IPS DF 19.7 (cell line): ENCODE measurements around the gene GFRA4.

Experiments
- DNase-seq: peaks from one replicate; pipeline ENCODE4 v3.0.0-alpha.2; 2013; ENCODE audit warnings: low read depth, low spot score

Gene GFRA4

DNA sequence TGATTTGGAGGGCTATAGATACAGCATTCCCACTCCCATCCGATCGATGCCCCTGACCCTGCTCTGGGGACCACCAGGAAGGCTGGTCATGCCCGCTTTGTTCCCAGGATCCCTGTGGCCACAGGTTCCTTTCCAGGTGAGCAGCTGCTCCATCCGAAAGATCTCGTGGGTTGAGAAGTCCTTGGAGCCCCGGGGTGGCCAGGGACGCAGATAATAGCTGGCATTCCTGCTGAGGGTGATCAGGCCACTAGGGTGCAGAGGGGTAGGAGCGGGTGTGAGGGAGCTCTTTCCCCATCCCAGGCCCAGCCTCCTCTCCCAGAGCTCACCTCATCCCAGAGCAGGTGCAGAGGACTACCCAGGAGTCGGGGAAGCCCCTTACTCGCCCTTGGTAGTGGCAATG is 11.2 kb upstream of the GFRA4 start:
- no peak for DNase-seq

DNA sequence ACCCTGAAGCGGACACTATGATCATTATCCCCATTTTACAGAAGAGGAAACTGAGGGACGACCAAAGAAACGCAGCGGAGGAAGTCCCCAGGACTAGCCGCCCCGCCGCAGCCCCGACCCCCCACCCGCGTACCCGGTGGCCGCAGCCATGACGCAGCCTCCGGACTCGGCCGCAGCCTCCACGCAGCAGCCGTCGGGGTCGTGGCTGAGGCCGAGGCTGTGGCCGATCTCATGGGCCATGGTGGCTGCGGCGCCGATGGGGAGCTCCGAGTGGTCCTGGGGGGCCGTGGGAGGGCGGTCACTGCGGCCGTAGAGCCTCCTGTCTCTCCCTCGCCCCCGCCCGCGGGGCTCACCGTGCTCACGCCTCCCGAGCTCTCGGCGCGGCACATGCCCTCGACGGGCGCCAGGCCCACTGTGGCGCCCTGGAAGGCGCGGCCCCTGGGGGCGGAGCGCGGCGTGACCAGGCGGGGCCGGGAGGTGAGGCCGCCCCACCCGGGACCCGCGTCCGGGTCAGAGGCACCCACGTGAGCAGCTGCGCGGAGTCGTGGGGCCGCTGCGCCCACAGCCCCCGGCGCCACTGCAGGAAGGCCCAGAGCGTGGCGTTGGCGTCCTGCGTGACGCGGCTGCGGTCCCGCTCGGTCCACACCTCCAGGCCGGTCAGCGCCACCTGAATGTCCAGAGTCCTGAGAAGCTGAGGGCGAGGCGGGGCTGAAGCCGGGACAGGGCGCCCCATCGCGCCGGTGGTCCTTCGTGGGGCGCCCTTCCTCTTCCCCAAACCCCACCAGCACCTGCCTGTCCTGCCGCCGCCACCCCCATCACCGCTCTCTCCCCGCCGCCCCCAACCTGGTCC is 10.2 kb upstream of the GFRA4 start:
- no peak for DNase-seq

DNA sequence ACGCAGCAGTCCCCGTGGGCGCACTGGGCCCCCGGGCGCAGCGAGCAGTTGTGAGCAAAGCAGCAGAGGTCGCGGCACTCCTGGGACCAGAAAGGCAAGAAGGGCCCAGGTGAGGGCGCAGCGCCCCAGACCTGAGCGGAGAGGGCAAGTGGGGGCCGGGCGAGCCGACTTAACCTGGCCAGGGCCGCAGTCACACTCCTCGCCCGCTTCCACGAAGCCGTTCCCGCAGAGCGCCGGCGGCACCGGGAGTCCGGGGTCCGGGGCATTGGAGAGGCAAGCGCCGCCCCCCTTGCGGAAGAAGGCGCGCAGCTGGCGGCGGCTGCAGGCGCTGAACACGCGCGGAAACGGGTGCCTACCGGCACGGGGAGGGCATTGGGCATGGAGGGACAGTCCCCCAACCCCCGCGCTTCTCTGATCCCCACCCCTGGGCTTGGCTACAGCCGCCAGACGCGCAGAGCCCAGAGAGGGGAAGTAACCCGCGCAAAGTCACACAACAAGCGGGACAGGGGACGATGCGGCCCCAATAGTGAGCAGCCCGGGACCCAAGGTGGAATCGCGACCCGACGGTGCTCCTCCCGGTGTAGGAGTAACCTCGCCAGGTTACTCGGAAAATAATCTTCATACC is 9.5 kb upstream of the GFRA4 start:
- no peak for DNase-seq

DNA sequence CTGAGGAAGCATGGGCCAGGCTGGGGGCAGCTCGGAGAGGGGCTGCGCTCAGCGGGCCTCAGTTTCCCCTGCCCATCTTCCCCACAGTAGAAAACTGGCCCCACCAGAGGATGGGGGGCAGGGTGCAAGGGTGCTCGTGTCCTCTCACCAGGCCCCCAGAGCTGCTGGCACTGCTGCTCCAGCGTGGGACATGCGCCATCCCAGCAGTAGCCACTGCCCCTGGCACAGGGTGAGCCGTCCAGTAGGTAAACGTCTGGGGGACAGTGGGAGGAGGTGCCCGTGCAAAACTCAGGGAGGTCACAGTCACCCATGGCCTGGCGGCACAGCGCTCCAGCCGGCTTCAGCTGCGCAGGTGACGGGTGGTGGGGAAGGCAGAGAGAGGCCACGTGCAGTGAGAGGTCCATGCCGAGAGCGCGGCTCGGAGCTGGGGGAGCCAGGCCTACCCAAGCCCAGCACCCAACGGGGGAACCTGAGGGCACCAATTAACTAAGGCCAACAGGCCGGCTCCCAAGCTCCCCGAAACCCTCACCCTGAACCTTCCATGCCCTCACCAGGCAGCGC is 8.9 kb upstream of the GFRA4 start:
- no peak for DNase-seq

DNA sequence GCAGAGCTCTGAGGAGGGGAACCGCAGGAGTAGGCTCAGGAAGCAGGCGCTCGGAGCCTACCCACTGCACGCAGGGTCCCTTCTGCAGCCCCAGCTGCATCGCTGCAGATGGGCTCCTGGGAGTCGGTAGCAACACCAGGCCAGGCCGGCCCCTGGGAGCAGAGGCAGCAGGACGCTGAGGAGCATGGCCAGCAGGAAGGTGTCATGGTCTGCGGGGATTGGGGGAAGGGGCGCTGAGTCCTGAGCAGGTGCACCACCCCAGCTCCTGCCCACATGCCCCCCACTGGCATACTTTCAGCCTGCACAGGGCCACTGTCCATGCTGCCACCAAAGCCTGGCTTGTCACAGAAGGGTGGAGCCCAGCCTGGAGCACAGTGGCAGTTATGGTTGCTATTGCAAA is 7.7 kb upstream of the GFRA4 start:
- no peak for DNase-seq

DNA sequence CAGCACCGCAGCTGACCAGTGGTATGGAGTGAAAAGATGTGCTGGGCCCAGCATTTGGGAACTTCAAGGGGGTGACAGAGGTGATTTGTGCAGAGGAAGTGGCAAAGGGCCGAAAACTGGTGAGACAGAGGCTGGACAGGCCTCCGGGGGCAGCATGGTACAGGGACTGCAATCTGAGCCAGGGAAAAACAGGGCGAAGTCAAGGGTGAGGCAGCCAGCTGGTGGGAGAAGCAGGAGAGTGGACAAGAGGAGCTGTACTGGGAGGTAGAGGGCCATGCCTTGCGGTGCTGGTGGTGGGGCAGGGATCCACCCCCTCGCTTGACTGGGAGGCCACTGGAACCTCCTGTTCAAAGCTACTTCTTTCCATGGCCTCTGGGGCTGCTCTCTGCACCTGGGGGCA is 7.3 kb upstream of the GFRA4 start:
- DNase-seq = no peak

DNA sequence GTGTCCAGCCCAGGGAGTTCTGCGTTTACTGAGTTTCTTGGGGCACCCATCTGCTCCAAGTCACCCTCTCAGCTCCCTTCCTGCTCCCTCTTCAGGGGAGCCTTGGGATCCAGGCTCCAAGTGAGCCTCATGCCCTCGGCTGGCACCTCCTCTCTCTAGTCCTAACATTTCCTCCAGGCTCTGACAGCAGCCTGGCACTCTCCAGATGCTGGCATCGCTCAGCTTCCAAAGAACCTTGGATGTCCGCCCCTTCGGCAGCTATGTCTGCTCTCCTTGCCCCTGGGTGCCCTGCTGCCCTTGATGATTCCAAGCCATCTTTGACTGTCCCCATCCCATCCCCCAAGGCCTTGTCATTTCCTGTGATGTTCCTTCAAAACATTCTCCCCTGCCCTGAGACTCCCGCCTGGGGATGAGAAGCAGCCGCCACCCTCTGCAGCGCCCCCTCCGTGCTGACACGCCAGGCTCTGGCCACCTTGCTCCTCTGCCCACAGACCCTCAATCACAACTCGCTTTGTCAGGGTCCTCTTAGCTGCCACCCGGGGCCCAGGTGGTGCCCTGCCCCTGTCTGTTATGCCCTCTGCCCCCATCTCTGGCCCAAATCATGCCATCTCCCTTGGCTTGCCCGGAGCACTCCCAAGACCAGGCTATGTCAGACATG is 6.6 kb upstream of the GFRA4 start:
- DNase-seq = no peak

DNA sequence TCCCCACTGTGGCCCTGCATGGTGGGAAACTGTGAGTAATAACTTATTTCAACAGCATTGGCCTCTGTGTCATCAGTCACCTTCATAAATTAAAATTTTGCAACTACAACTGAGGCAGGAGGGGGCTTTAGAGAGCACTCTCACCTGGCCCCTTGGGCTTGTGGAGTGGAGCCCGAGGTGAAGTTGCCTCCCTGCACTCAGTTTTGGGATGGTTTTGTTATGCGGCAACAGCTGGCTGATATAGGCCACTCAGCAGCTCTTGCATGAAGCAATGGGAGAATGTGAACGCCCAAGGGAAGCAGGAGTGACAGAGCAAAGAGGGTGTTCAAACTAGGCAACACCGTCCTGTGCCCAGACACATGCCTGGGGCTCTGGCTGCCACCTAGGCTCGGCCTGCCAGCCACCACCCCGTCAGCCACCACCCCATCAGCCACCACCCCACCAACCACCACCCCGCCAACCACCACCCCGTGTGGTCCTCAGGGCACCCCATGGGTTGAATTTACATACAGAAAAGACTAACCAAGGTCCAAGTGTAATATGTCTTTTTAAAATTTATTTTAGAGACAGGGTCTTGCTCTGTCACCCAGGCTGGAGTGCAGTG is 4.3 kb upstream of the GFRA4 start:
- DNase-seq = no peak

DNA sequence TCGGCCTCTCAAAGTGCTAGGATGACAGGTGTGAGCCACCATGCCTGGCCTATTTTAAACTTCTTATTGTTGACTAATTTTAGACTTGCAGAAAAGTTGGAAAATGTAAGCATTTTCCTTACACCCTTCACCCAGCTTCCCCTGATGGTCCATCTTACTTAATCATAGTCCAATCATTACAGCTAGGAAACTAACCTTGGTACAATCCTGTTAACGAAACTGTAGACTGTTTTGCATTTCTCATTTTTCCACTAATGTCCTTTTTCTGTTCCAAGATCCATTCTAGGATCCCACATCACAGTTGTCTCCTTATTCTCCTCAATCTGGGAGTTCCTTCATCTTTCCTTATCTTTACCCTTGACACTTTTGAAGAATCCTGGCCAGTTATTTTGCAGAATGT is 659 bp upstream of the GFRA4 start:
- DNase-seq = no peak

DNA sequence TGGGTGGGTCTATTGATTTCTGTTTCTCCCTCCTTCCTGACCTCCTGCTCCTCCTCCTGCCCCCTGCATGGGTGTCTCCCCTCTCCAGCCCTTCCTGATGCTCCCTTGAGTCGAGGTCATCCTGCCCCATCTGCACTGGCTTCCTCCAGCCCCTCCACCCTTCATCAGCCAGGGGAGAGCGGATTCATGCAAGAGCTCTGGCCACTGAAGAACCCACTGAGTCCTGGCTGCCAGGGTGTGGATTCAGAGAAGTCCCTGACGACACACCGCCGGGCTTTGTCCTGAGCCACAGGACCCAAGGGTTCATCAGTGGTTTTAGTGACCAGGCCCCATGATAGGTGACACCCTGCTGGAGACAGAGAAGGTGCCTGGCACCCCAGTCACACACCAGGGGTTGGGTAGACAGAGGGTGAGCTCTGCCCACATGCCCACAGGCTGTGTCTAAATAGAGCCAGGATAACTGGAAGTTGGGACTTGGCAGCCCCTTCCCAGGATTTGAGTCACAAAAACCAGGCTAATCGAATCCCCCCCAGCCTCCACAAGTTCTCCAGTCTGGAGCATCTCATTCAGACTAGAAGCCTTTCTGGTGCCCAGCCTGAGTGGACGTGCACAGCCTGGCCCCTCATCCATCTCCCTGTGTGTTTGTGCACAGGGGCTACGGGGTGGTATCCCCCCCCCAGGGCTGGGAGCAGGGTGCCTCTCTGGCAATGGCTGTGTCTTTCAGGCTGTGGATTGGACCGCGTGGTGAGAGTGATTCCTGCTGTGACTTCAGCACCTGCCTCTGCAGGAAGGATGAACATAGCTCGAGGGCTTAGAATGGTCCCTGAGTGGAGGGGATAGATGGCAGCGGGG is 1.2 kb downstream of the GFRA4 start:
- no peak for DNase-seq

DNA sequence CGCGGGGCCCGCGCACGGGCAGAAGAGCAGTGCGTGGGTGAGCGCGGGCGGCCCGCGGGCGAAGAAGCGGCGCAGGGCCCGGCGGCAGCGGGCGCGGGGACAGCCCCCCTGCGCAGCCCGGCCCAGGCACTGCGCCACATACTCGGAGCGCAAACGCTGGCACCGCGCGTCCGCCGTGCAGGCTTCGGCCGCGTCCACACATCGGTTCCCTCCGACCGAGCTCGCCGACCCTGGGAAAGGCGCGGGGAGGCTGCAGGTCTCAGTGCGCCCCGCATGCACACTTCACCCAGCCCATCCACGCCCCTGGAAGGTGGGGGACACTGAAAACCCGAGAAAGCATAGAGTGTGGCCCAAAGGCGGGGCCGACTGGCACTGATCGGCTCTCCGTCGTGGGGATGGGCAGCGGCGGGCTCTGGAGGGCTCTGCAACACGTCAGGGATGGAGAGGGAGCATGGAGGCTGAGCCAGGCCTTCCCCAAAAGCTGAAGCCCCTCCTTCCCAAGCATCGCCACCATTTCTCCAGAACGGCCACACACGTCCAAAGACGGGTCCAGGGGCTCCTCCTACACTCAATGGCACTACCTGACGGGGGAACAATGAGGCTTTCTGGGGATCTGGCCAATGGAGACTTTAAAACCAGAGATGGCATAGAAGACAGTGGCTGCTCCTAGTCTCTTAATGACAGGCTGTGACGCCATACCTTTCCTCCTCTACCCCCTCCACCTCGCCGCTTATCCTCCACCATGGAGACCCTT is 2.0 kb downstream of the GFRA4 start:
- DNase-seq = no peak

DNA sequence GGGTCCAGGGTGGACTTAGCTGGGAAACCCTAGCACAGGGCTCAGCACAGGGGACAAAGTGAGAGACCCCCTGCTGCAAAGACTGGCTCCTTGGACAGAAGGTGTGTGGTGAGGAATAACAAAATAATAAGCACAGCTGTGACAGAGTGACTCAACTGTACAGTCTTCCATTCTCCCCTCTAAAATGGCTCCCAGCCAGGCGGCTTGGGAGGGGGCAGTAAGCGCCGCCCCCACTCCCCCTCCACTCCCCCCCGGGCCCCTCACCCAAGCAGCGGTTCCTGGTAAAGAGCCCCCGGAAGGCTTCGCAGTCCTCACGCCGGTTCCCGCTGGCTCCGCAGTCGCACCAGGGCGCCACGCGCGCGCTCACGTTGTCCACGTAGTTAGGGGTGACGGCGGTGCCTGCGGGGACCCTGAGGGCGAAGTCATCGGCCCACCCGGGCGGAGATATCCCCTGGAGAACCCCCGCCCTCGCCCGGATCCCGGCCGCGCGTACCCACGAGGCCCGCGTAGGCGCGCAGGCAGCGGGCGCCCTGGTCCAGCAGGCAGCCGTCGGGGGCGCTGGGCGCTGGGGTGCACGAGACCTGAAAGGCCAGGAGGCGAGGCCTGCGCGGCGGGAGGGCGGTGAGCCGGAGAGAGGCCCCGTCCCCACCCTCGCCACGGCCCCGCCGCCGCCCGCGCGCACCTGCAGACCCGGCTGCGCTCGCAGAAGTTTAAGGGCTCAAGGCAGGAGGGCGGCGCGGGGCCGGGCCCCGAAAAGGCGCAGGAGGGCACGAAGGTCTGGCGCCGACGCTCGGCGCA is 2.7 kb downstream of the GFRA4 start:
- DNase-seq = no peak

DNA sequence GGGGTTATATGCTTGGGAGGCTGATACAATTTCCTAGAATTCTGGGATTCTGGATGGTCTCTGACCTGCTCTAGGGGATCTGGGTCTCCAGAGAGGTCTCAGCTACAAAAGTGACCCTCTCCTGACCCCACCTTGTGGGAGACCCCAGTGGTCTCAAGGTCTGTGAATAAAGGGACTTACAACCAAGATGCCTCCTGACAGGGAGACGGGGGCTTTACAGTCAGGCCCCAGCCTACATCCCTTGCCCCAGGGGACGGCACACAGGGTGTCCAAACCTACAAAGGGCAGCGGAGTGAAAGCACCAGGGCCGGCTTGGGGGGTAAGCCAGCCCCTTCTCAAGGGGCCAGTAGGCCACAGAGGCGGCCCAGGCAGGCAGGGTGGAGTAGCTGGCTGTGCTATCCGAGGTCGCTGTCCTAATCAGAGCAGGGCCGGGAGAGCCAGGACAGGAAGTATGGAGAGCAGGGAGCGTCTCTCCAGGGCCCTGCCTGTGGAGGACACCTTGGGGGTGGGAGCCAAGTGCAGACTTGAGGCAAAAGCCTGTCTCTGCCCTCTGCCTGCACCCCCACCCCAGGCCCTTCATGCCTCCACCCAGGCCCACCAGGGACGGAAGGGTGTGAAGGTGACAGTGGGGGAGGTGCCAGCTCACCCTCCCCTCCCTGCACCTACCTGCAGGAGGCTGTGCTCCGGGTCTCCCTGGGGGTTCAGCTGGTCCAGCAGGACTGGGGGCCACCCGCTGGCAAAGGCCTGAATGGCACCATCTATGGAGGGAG is 3.5 kb downstream of the GFRA4 start:
- no peak for DNase-seq

DNA sequence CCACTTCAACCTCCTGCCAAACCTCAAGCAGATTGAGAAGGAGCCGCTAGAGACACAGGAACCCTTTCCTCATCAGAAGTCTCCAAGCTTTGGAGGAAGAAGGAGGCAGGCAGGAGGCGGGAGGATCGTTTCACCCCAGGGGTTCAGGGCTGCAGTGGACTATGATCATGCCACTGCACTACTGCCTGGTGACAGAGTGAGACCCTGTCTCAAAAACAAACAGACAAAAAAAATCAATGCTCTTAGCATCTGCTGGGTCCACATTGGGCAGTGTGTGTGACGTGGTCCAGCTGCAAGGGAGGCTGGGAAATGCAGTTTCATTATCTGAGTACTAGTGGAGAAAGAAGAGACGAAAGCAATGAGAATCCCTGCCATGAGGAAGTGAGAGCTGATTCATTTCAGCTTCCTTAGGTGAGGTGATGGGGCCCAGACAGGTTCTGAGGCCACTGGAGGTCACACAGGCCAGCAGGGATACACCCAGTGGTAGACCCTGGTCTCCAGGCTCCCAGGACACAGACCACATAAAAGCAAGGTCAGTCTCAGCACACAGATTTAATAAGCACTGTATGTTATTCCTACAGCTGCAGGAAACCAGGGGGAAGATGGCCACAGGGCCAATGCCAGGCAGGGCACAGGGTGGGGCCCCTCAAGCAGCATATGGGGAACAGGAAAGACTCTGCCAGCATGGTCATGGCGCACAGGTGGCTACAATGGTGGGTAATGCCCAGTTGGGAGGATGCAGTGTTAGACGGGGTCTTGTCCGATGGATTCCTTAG is 4.3 kb downstream of the GFRA4 start:
- DNase-seq = no peak

DNA sequence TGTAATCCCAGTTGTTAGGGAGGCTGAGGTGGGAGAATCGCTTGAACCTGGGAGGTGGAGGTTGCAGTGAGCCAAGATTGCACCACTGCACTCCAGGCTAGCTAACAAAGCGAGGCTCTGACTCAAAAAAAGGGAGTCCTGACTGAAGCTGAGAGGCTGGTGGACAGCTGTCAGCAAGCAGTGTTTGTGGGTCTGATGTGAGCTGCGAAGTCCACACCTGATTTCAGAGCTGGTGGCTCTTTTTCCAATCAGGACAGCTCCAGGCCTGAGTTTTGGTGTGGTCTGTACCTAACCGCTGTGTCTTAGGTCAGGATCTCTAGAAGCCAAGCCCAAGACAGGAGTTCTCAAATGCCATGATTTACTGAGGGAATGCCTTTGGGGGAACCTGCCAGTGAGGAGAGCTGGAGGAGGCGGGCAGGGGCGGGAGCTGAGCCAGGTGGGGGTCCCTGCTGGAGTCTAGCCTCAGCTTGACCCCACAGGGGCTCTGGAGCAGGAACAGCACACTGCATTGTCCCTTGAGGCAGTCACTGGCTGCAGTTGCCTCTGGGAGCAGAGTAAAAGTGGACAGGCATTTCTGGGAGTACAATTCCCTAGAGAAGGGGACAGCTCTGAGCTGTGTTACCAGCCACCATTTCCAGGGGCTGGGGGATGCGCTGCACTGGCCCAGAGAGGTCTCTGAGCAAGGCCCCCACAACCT is 5.0 kb downstream of the GFRA4 start:
- DNase-seq = no peak

DNA sequence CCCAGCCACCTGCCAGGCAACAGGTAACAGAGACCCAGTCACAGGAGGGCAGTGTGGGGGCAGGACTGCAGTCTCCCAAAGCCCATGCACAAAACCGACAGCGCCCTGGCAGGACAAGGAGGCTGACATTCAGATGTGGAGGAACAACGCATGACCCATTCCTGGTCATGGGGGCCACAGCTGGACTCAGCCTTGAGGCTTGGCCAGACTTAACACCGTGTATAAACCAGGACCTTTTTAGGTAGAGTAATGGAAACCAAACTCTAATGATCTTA is 8.1 kb downstream of the GFRA4 start:
- no peak for DNase-seq

DNA sequence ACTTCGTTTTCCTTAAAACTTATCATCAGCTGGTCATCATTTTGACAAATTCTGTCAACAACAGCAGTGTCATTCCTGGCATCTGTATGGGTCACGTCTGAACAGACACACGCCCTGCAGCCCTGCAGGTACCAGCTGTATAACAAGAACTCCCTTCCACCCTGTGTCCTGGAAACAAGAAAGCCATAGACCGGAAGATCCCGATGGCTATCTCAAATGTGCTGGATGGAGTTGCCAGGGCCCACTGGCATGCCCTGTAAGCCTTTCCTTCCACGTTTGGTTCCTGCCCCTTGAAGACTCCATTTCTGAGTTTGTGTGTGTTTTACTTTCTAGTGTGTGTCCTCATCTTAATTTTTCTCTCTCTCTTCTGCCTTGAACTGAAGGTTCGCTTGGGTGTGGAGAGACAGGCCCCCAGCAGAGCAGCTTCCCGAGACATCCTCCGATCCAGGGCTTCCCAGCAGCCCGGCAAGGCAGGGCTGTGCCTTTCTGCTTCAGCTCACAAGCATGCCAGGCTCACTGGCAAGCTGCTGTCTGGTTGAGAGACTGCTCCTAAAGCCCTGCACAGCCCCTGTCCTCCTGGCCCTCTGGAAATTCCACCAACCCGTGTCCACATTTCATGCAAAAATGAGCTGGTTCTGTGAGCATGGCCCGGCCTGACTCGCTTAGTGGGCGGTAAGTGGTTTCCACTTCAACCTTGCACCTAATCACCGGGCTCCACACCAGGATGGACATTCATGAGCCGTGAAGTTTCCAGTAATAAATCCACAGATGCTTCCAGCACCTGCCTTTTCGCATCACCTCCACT is 8.7 kb downstream of the GFRA4 start:
- DNase-seq = no peak
